Fibroblast of villous mesenchyme (primary cell): ENCODE measurements around the gene TMEM252. TPM values are rescaled to one million over a fixed set of nuclear protein-coding genes. Genes with fewer than 3 reads are reported as not detected.

Source experiments
- DNase-seq: peaks from one replicate; pipeline ENCODE4 v3.0.0-alpha.2; 2010; ENCODE audit warnings: low read depth
- H3K4me3 ChIP-seq: 2 replicates; pipeline ENCODE4 v1.5.1; 2011; ENCODE audit warnings: low read depth, mild to moderate bottlenecking, low read length
- CTCF ChIP-seq: IDR thresholded peaks from 2 replicates; pipeline ENCODE4 v1.5.1; 2012; ENCODE audit warnings: low read depth, mild to moderate bottlenecking, low read length; ENCODE audit not compliant: insufficient read depth
- total RNA-seq: library from RNA; depleted of rRNA; stranded (reverse); fragments of >200 nt; gene quantifications from 2 replicates; pipeline ENCODE4 v1.2.3, GENCODE V29; 2012

The TMEM252 gene
- total RNA-seq, 1 donor = not detected

- no peak overlapping the region for H3K4me3 ChIP-seq
- DNase-seq = no peak
- no peak for TF ChIP-seq CTCF
Measured at GRCh38 chr9:68574150-68574549, 33.5 kb upstream of the TMEM252 start.

- no peak for TF ChIP-seq CTCF
Measured at GRCh38 chr9:68567565-68567964, 26.9 kb upstream of the TMEM252 start.

GRCh38 chr9:68562461-68562860, 21.8 kb upstream of the TMEM252 start:
- DNase-seq = no peak
- no peak for TF ChIP-seq CTCF
- H3K4me3 ChIP-seq = no peak overlapping the region

More at GRCh38 chr9:68567565-68567964, 26.9 kb upstream of the TMEM252 start:
- no peak for DNase-seq
- no peak overlapping the region for H3K4me3 ChIP-seq

GRCh38 chr9:68560071-68560844, 19.6 kb upstream of the TMEM252 start:
- H3K4me3 ChIP-seq = no peak overlapping the region
- TF ChIP-seq CTCF = peak; percentile 45

GRCh38 chr9:68558545-68558944, 17.9 kb upstream of the TMEM252 start:
- H3K4me3 ChIP-seq = no peak overlapping the region
- no peak for TF ChIP-seq CTCF

More at GRCh38 chr9:68560071-68560844, 19.6 kb upstream of the TMEM252 start:
- DNase-seq = peak; percentile 48

GRCh38 chr9:68555437-68556150, 14.9 kb upstream of the TMEM252 start:
- no peak overlapping the region for H3K4me3 ChIP-seq
- no peak for DNase-seq
- TF ChIP-seq CTCF = no peak

More at GRCh38 chr9:68558545-68558944, 17.9 kb upstream of the TMEM252 start:
- no peak for DNase-seq
